Fibroblast of mammary gland (primary cell): ENCODE results near the gene RABGEF1.
"Not testable (repeated sequence)": the region's sequence is repeated elsewhere in the genome, so short reads cannot be mapped to it uniquely, and the experiment has no call there.

Source experiments
- DNase-seq: peaks from one replicate; pipeline ENCODE4 v3.0.0-alpha.2; 2010; ENCODE audit warnings: low read depth
- H3K4me3 ChIP-seq: 2 replicates; pipeline ENCODE4 v1.5.1; 2011; ENCODE audit warnings: low read depth, mild to moderate bottlenecking, low read length, moderate library complexity; ENCODE audit not compliant: control insufficient read depth
- TF ChIP-seq, protein P1 (sequence below): conservative IDR thresholded peaks from 2 replicates; pipeline ENCODE4 v1.5.1; 2011; ENCODE audit warnings: low read depth, low read length, inconsistent platforms; ENCODE audit not compliant: control insufficient read depth, insufficient read depth

The RABGEF1 gene

DNA sequence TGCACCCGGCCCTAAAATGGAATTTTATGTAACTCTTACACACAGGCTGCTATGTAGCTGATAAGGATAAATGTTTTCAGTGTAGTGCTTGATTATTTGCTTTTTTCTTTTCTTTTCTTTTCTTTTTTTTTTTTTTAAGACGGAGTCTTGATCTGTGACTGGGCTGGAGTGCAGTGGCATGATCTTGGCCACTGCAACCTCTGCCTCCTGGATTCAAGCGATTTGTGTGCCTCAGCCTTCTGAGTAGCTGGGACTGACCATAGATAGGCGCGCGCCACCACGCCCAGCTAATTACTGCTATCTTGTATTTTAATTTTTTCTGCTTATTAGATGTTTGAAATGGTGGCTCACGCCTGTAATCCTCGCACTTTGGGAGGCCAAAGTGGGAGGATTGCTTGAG, 3.4 kb downstream of the RABGEF1 start:
- TF ChIP-seq, protein P1, sequence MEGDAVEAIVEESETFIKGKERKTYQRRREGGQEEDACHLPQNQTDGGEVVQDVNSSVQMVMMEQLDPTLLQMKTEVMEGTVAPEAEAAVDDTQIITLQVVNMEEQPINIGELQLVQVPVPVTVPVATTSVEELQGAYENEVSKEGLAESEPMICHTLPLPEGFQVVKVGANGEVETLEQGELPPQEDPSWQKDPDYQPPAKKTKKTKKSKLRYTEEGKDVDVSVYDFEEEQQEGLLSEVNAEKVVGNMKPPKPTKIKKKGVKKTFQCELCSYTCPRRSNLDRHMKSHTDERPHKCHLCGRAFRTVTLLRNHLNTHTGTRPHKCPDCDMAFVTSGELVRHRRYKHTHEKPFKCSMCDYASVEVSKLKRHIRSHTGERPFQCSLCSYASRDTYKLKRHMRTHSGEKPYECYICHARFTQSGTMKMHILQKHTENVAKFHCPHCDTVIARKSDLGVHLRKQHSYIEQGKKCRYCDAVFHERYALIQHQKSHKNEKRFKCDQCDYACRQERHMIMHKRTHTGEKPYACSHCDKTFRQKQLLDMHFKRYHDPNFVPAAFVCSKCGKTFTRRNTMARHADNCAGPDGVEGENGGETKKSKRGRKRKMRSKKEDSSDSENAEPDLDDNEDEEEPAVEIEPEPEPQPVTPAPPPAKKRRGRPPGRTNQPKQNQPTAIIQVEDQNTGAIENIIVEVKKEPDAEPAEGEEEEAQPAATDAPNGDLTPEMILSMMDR = no peak
- H3K4me3 ChIP-seq = no peak overlapping the region
- DNase-seq = no peak

DNA sequence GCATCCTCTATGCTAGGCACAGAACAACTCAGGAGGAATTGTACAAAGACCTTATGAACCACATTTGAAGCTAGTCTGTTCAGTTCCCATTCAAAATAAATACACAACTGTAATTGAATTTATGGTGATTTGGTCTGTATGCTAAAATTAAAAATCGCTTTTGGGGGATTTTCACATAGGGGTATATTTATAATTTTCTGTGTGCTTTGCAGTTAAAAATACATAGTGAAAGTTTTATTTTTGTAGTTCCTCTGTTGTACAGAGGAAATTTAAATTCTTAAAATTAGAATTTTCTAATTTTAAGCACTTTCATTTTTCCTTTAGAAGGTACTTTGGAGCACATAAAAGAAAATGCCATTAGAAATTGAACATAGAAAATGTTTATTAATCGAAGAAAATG, 6.9 kb downstream of the RABGEF1 start:
- TF ChIP-seq, protein P1 = no peak
- no peak for DNase-seq
- H3K4me3 ChIP-seq = no peak overlapping the region

DNA sequence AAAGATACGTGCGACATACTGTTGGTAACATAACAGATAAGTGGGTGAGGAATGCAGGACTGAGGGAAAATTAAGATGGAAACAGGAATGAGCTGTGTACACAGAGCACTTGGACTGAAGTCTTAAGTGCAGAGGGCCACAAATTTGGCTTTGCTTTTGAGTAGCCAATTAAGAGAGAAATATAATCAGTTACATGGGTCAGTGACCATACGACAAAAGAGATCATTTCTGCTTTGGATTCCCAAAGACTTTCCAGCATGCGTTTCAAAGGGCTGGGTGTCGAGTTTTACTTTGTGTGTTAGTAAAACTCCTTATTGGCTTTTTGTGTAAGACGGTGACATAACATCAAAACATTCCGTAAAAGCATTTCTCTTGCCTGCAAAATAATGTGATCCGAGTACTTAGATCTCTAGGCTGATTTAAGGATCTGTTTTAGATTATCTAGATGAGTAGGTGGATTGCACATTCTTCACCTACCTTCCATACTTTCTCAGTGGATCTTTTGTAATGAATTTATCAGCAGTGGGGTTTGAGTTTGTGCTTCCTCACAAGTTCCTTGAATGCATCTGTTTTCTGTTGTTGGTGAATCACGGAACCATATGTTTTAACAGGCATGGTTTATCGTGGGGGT, 7.5 kb downstream of the RABGEF1 start:
- no peak overlapping the region for H3K4me3 ChIP-seq
- TF ChIP-seq, protein P1 = no peak
- DNase-seq = peak; percentile 73

DNA sequence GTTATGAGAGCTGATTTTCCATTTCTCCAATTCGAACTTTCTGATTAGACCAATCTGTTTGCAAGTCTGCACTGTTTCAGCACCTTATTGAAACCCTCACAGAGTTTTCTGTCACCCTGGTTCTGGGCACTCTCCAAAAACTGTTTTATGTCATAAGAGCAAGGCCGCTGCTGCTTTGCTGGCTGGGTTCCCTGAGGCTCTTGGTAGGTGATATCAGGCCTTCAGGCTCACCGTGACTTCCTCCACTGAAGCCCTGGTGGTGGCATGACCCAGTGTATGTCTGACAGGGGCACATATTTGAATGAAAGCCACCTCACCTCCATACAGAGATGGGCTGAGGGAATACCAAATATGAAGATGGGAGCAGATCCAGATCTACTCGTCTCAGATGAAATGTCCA, 8.3 kb downstream of the RABGEF1 start:
- TF ChIP-seq, protein P1 = no peak
- DNase-seq = no peak
- no peak overlapping the region for H3K4me3 ChIP-seq

DNA sequence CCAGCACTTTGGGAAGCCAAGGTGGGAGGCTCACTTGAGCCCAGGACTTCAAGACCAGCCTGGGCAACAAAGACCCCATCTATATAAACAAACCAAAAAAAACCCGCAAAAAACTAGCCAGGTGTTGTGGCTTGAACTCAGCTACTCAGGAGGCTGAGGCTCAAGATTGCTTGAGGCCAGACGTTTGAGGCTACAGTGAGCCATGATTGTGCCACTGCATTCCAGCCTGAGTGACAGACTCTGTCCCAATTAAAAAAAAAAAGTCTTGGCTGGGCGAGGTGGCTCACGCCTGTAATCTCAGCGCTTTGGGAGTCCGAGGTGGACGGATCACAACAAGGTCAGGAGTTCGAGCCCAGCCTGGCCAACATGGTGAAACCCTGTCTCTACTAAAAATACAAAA, 11.4 kb downstream of the RABGEF1 start:
- no peak overlapping the region for H3K4me3 ChIP-seq
- TF ChIP-seq, protein P1 = no peak
- no peak for DNase-seq

DNA sequence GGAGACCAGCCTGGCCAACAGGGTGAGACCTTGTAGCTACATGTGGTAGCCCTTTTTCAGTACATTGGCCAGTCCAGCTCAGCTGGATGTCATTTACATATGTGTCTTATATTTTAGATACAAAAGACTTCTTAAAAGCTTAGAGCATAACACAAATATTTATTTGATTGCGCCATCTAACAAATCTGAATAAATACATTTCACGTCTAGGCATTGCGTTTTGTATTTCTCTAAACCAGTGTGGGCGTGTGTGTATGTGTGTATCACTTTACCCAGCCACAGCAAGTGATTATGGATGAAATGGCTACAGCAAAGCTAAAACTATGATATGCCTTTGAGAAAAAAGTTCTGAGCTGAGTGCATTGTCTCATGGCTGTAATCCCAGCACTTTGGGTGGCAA, 14.0 kb downstream of the RABGEF1 start:
- TF ChIP-seq, protein P1 = no peak
- DNase-seq = no peak
- H3K4me3 ChIP-seq = no peak overlapping the region

DNA sequence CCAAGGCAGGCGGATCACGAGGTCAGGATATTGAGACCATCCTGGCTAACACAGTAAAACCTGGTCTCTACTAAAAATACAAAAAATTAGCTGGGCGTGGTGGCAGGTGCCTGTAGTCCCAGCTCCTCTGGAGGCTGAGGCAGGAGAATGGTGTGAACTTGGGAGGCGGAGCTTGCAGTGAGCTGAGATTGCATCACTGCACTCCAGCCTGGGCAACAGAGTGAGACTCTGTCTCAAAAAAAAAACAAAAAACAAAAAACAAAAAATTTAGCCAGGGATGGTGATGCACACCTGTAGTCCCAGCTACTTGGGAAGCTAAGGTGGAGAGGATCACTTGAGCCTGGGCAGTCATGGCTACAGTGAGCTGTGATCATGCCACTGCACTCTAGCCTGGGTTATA, 14.5 kb downstream of the RABGEF1 start:
- not testable (repeated sequence) for DNase-seq, H3K4me3 ChIP-seq

DNA sequence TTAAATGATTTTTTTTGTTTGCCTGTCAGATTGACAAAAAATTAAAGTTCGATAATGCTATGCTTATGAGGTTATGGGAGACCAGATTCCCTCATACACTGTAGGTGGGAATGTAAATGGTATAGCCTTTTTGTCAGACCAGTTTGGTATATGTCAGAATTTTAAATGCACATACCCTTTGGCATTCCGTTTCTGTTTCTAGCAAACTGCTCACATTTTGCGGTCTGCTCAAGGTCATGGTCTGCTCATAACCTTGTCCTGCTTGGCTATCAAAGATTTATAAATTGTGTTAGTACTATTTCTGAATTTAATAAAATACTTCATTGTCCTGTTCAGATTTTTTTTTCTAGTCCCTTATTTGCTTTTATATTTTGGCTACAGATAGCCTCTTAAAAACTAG, 15.7 kb downstream of the RABGEF1 start:
- DNase-seq, H3K4me3 ChIP-seq: not testable (repeated sequence)
